NCI-H460 (cell line): ENCODE results near the gene SLC5A6. TPM values are rescaled to one million over a fixed set of nuclear protein-coding genes. Genes with fewer than 3 reads are reported as not detected.

Experiments used
- DNase-seq: peaks from one replicate; pipeline ENCODE4 v3.0.0-alpha.2; 2016; ENCODE audit warnings: low read depth; ENCODE audit errors: extremely low read depth
- total RNA-seq: library from RNA; depleted of rRNA; stranded (reverse); fragments of >200 nt; shearing (Covaris generic); gene quantifications from 2 replicates; pipeline ENCODE4 v1.2.3, GENCODE V29; 2014

SLC5A6 gene
- total RNA-seq, 1 experiment from 2014 or later, result 51.8 TPM

GRCh38 chr2:27237341-27237945 is 25.4 kb upstream of the SLC5A6 start:
- DNase-seq, result no peak

GRCh38 chr2:27236626-27237025 is 24.6 kb upstream of the SLC5A6 start:
- DNase-seq, result no peak

- no peak for DNase-seq
Observed at GRCh38 chr2:27236136-27236535, 24.1 kb upstream of the SLC5A6 start.

- DNase-seq, result no peak
Observed at GRCh38 chr2:27233341-27233740, 21.3 kb upstream of the SLC5A6 start.

- DNase-seq, result no peak
Observed at GRCh38 chr2:27231921-27232320, 19.9 kb upstream of the SLC5A6 start.

GRCh38 chr2:27227501-27227900 is 15.4 kb upstream of the SLC5A6 start:
- DNase-seq, result no peak

- DNase-seq, result no peak
Observed at GRCh38 chr2:27225526-27225925, 13.5 kb upstream of the SLC5A6 start.

- no peak for DNase-seq
Observed at GRCh38 chr2:27223416-27223815, 11.3 kb upstream of the SLC5A6 start.

GRCh38 chr2:27222407-27222806 is 10.3 kb upstream of the SLC5A6 start:
- DNase-seq, result no peak

GRCh38 chr2:27221166-27221565 is 9.1 kb upstream of the SLC5A6 start:
- no peak for DNase-seq

- no peak for DNase-seq
Observed at GRCh38 chr2:27220091-27220490, 8.0 kb upstream of the SLC5A6 start.

- no peak for DNase-seq
Observed at GRCh38 chr2:27219091-27219490, 7.0 kb upstream of the SLC5A6 start.

- DNase-seq, result no peak
Observed at GRCh38 chr2:27218614-27219013, 6.5 kb upstream of the SLC5A6 start.

GRCh38 chr2:27217173-27218121 is 5.4 kb upstream of the SLC5A6 start, which contains the start of gene CAD:
TSS of gene CAD (plus strand) at chr2:27217369. CDS start at chr2:27217552, 183 bp downstream.
- peak; percentile 77 for DNase-seq

GRCh38 chr2:27216416-27217137 is 4.5 kb upstream of the SLC5A6 start:
- DNase-seq, result no peak

- DNase-seq, result no peak
Observed at GRCh38 chr2:27214941-27215340, 2.9 kb upstream of the SLC5A6 start.

GRCh38 chr2:27212626-27213471 is 781 bp upstream of the SLC5A6 start:
- DNase-seq, result no peak

- no peak for DNase-seq
Observed at GRCh38 chr2:27211241-27211942, 676 bp downstream of the SLC5A6 start.

- DNase-seq, result no peak
Observed at GRCh38 chr2:27209621-27210401, 2.3 kb downstream of the SLC5A6 start.
